IPS-NIHi7 (cell line): Measurements from ENCODE around the gene RAB9A.

Experiments
- DNase-seq: peaks from one replicate; pipeline ENCODE4 v3.0.0; 2012; ENCODE audit warnings: mixed read lengths; ENCODE audit errors: extremely low spot score

Gene RAB9A

GRCh38 chrX:13748486-13748885 lies 59.6 kb downstream of the RAB9A start:
- no peak for DNase-seq

- peak; percentile 60 for DNase-seq
Measured at GRCh38 chrX:13750204-13750603, 61.3 kb downstream of the RAB9A start.

- DNase-seq: no peak
Measured at GRCh38 chrX:13750812-13751211, 61.9 kb downstream of the RAB9A start.

- no peak for DNase-seq
Measured at GRCh38 chrX:13752141-13752540, 63.2 kb downstream of the RAB9A start.

GRCh38 chrX:13752646-13753045 lies 63.7 kb downstream of the RAB9A start:
- DNase-seq: no peak

- no peak for DNase-seq
Measured at GRCh38 chrX:13754765-13755164, 65.8 kb downstream of the RAB9A start.

- DNase-seq: no peak
Measured at GRCh38 chrX:13755254-13755653, 66.3 kb downstream of the RAB9A start.

GRCh38 chrX:13756381-13756780 lies 67.5 kb downstream of the RAB9A start:
- DNase-seq: no peak

GRCh38 chrX:13759152-13759718 lies 70.3 kb downstream of the RAB9A start:
- no peak for DNase-seq
